Smooth muscle cell (in vitro differentiated cells): ENCODE data around the gene ZNF784. TPM values are rescaled to one million over a fixed set of nuclear protein-coding genes. Genes with fewer than 3 reads are reported as not detected.

Experiments
- DNase-seq: peaks from one replicate; lab custom pipeline; 2025; ENCODE audit not compliant: unreplicated experiment; lab: John Stamatoyannopoulos, UW
- H2AFZ ChIP-seq: fragments of 200-600 bp; sonication (generic); 2 replicates; pipeline ENCODE4 v1.6.0; 2016; ENCODE audit warnings: antibody characterized with exemption, low read depth, mild to moderate bottlenecking
- H3F3A ChIP-seq: fragments of 200-600 bp; sonication (generic); 2 replicates; pipeline ENCODE4 v1.6.0; 2017; ENCODE audit warnings: antibody characterized with exemption, low read depth
- H3K27ac ChIP-seq: fragments of 200-600 bp; sonication (generic); 2 replicates; pipeline ENCODE4 v1.5.1; 2016; ENCODE audit warnings: low read depth, mild to moderate bottlenecking
- H3K27me3 ChIP-seq: fragments of 200-600 bp; sonication (generic); 2 replicates; pipeline ENCODE4 v1.6.1; 2016; ENCODE audit warnings: low read depth, mild to moderate bottlenecking
- H3K36me3 ChIP-seq: fragments of 200-600 bp; sonication (generic); 2 replicates; pipeline ENCODE4 v1.5.1; 2016; ENCODE audit warnings: low read depth
- H3K4me1 ChIP-seq: fragments of 200-600 bp; sonication (generic); 2 replicates; pipeline ENCODE4 v1.5.1; 2016; ENCODE audit warnings: low read depth
- H3K4me2 ChIP-seq: fragments of 200-600 bp; sonication (generic); 2 replicates; pipeline ENCODE4 v1.6.0; 2016; ENCODE audit warnings: mild to moderate bottlenecking
- H3K4me3 ChIP-seq: fragments of 200-600 bp; sonication (generic); 2 replicates; pipeline ENCODE4 v1.5.1; 2016; ENCODE audit warnings: mild to moderate bottlenecking
- H3K79me2 ChIP-seq: fragments of 200-600 bp; sonication (generic); 2 replicates; pipeline ENCODE4 v1.6.0; 2016; ENCODE audit warnings: low read depth, mild to moderate bottlenecking
- H3K9ac ChIP-seq: fragments of 200-600 bp; sonication (generic); 2 replicates; pipeline ENCODE4 v1.6.0; 2016; ENCODE audit warnings: low read depth
- H3K9me3 ChIP-seq: fragments of 200-600 bp; sonication (generic); replicated peaks from 2 replicates; pipeline ENCODE4 v1.5.1; 2016; ENCODE audit warnings: low read depth
- H4K20me1 ChIP-seq: fragments of 200-600 bp; sonication (generic); 2 replicates; pipeline ENCODE4 v1.6.0; 2016; ENCODE audit warnings: low read depth
- WGBS: methylation state at CpG from one replicate; pipeline ENCODE4 v1.1.7; 2016; ENCODE audit warnings: low lambda C conversion rate; 5-methylcytosine and 5-hydroxymethylcytosine counted together
- polyA plus RNA-seq: library from polyadenylated mRNA; unstranded; fragments of >200 nt; fragmentation: Nextera tagmentation; extraction: Ambion mirVana; gene quantifications from 2 replicates; pipeline ENCODE4 v1.2.1, GENCODE V29; 2016
- total RNA-seq: library from RNA; depleted of rRNA; stranded (reverse); fragments of >200 nt; gene quantifications from 2 replicates; pipeline ENCODE4 v1.2.3, GENCODE V29; 2014
- TF ChIP-seq, protein P1 (sequence below): fragments of 200-600 bp; sonication (generic); IDR thresholded peaks from 2 replicates; pipeline ENCODE4 v1.5.1; 2017; ENCODE audit warnings: borderline replicate concordance, mild to moderate bottlenecking, antibody characterized with exemption; ENCODE audit not compliant: insufficient read depth, poor library complexity, severe bottlenecking

The ZNF784 gene
- total and polyA plus RNA-seq, 2 experiments from 2014 or later: 3.1 to 7.3 TPM

DNA sequence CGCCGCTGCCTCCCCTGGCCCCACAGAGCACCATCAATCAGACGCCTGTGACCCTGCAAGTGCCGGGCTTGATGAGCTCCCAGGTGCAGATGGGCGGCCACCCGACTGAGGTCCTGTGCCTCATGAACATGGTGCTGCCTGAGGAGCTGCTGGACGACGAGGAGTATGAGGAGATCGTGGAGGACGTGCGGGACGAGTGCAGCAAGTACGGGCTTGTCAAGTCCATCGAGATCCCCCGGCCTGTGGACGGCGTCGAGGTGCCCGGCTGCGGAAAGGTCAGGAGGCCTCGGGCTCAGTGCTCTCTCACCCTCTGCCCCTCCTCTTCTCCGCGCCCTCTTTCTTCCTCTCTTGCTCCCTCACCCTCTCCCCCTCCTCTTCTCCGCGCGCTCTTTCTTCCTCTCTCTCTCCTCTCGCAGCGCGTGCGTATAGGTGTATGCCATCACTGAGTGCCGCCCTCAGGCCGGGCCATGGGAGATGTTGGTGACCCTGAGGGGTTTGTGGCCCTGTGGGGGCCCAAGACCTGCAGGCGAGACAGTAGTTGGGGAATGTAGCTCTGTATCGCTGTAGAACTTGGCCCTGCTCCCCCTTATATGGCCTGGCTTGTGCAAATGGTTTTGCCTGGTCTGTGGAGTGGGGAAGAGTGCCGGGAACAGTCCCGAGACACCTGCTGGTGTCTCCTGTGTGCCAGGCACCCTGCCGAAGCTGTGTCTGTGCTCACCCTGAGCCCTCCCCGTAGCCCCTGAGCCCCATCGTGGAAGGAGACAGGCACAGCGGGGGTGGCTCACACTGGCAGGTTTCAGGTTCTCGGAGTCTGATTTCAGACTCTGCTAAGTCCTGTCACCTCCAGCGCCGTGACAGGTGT lies 45.3 kb upstream of the ZNF784 start:
- Histone ChIP-seq H3K9ac (no peak overlapping the region), H3K36me3 (no peaks in the 10 kb centered on the region), H3K27ac (no peak overlapping the region), H3K27me3 (no peaks in the 10 kb centered on the region), H3F3A (peaks cover 11% of the 10 kb centered on the region), H3K4me2 (no peak overlapping the region), H3K79me2 (peaks cover 83% of the 10 kb centered on the region), H3K4me1 (no peaks in the 10 kb centered on the region), H4K20me1 (peaks cover 89% of the 10 kb centered on the region), H3K4me3 (no peak overlapping the region), H3K9me3 (no peaks in the 10 kb centered on the region), H2AFZ (no peak overlapping the region)
- no peak for DNase-seq
- TF ChIP-seq, protein P1, sequence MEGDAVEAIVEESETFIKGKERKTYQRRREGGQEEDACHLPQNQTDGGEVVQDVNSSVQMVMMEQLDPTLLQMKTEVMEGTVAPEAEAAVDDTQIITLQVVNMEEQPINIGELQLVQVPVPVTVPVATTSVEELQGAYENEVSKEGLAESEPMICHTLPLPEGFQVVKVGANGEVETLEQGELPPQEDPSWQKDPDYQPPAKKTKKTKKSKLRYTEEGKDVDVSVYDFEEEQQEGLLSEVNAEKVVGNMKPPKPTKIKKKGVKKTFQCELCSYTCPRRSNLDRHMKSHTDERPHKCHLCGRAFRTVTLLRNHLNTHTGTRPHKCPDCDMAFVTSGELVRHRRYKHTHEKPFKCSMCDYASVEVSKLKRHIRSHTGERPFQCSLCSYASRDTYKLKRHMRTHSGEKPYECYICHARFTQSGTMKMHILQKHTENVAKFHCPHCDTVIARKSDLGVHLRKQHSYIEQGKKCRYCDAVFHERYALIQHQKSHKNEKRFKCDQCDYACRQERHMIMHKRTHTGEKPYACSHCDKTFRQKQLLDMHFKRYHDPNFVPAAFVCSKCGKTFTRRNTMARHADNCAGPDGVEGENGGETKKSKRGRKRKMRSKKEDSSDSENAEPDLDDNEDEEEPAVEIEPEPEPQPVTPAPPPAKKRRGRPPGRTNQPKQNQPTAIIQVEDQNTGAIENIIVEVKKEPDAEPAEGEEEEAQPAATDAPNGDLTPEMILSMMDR: no peak
- 92% methylated on average over 32 of the region's 43 CpGs for WGBS

DNA sequence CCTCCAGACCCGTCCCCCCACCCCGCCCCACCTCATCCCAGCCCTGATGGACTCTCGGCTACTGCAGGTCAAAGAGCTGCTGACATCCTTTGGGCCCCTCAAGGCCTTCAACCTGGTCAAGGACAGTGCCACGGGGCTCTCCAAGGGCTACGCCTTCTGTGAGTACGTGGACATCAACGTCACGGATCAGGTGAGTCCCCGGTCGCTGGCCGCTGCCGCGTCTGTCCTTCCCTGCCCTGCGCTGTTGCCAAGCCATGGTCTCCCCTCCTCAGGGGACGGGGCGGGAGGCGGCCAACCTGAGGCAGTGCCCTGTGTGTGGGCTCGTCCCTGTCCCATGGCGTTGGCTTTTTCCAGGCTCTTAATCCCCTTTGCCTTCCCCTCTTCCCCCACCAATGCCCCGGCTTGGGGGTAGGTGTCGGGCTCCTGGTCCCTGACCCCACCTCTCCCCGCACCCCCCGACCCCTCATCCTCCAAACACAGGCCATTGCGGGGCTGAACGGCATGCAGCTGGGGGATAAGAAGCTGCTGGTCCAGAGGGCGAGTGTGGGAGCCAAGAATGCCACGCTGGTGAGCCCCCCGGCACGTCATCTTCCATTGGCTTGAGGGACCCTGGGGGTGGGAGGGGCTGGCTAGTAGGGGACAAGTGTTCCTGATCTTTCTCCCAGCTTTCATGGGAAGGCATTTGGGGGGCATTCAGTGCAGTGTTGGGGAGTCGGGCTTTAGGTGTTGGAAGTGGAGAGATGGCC lies 44.4 kb upstream of the ZNF784 start:
- Histone ChIP-seq H3K79me2 (peaks cover 89% of the 10 kb centered on the region), H3K27ac (no peak overlapping the region), H2AFZ (no peak overlapping the region), H3K9ac (no peak overlapping the region), H3K4me3 (no peak overlapping the region), H3K4me2 (no peak overlapping the region), H3K9me3 (no peaks in the 10 kb centered on the region), H3K4me1 (no peaks in the 10 kb centered on the region), H3F3A (peaks cover 10% of the 10 kb centered on the region), H3K36me3 (no peaks in the 10 kb centered on the region), H4K20me1 (peaks cover 98% of the 10 kb centered on the region), H3K27me3 (no peaks in the 10 kb centered on the region)
- no peak for DNase-seq
- TF ChIP-seq, protein P1: no peak
- 92% methylated on average over 30 of the region's 30 CpGs for WGBS

DNA sequence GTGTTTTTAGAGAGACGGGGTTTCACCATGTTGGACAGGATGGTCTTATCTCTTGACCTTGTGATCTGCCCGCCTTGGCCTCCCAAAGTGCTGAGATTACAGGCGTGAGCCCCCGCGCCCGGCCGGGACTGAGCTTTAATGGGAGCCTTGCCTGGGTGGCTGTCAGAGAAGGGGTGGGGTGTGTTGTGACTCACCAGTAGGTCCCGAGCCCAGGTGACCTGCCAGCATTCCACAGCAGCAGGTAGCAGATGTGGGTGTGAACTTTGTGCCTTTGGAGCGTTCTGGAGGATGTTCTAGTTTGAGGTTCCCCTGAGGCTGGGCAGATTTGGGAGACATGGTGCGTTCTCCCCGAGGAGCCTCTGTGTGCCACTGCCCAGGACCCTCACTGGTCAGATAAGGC lies 43.6 kb upstream of the ZNF784 start:
- Histone ChIP-seq H3K27me3 (no peaks in the 10 kb centered on the region), H3K4me1 (no peaks in the 10 kb centered on the region), H3K79me2 (peaks cover 89% of the 10 kb centered on the region), H3K9me3 (no peaks in the 10 kb centered on the region), H4K20me1 (peaks cover 98% of the 10 kb centered on the region), H3K27ac (no peak overlapping the region), H3F3A (peaks cover 2% of the 10 kb centered on the region), H3K9ac (no peak overlapping the region), H3K36me3 (peaks cover 6% of the 10 kb centered on the region), H2AFZ (no peak overlapping the region), H3K4me3 (no peak overlapping the region), H3K4me2 (no peak overlapping the region)
- DNase-seq: no peak
- 89% methylated on average over 11 of the region's 11 CpGs for WGBS
- TF ChIP-seq, protein P1: no peak
